H9 (cell line): ENCODE data around the gene SMYD1. TPM values are rescaled to one million over a fixed set of nuclear protein-coding genes. Genes with fewer than 3 reads are reported as not detected.

Experiments used
- DNase-seq: peaks from one replicate; pipeline ENCODE4 v3.0.0-alpha.2; 2017
- H2AFZ ChIP-seq: one replicate; pipeline ENCODE4 v1.6.1; 2013; ENCODE audit warnings: mild to moderate bottlenecking, low read length, control low read depth, moderate library complexity
- H2AK5ac ChIP-seq: 2 replicates; pipeline ENCODE4 v1.6.1; 2013; ENCODE audit warnings: low read length, control low read depth, mixed read lengths; ENCODE audit not compliant: insufficient read length
- H2BK120ac ChIP-seq: one replicate; pipeline ENCODE4 v1.6.1; 2013; ENCODE audit warnings: low read depth, mild to moderate bottlenecking, low read length, control low read depth, inconsistent platforms; ENCODE audit not compliant: poor library complexity, severe bottlenecking
- H2BK12ac ChIP-seq: 2 replicates; pipeline ENCODE4 v1.6.1; 2013; ENCODE audit warnings: low read length, control low read depth, mixed read lengths, low read depth; ENCODE audit not compliant: insufficient read length
- H2BK15ac ChIP-seq: 2 replicates; pipeline ENCODE4 v1.6.1; 2013; ENCODE audit warnings: low read depth, low read length, control low read depth
- H2BK20ac ChIP-seq: one replicate; pipeline ENCODE4 v1.6.1; 2013; ENCODE audit warnings: low read depth, mild to moderate bottlenecking, low read length, control low read depth, inconsistent platforms; ENCODE audit not compliant: poor library complexity, severe bottlenecking
- H2BK5ac ChIP-seq: 2 replicates; pipeline ENCODE4 v1.6.1; 2013; ENCODE audit warnings: low read length, control low read depth, mixed read lengths; ENCODE audit not compliant: insufficient read length
- H3K14ac ChIP-seq: 2 replicates; pipeline ENCODE4 v1.6.1; 2013; ENCODE audit warnings: low read length, control low read depth; ENCODE audit not compliant: insufficient read depth
- H3K18ac ChIP-seq: 2 replicates; pipeline ENCODE4 v1.6.1; 2013; ENCODE audit warnings: low read depth, mild to moderate bottlenecking, mixed read lengths, low read length, control low read depth; ENCODE audit not compliant: insufficient read length
- H3K23ac ChIP-seq: 2 replicates; pipeline ENCODE4 v1.6.1; 2013; ENCODE audit warnings: low read length, control low read depth, mixed read lengths, low read depth; ENCODE audit not compliant: insufficient read length
- H3K23me2 ChIP-seq: 2 replicates; pipeline ENCODE4 v1.6.1; 2013; ENCODE audit warnings: low read depth, mild to moderate bottlenecking, mixed read lengths, low read length, control low read depth; ENCODE audit not compliant: insufficient read length, poor library complexity, severe bottlenecking
- H3K27ac ChIP-seq: 2 replicates; pipeline ENCODE4 v1.5.1; 2013; ENCODE audit warnings: low read length, control low read depth, mixed read lengths, low read depth; ENCODE audit not compliant: insufficient read length
- H3K27me3 ChIP-seq: 2 replicates; pipeline ENCODE4 v1.6.1; 2013; ENCODE audit warnings: low read length, control low read depth, inconsistent platforms; ENCODE audit not compliant: insufficient read depth
- H3K4ac ChIP-seq: 2 replicates; pipeline ENCODE4 v1.6.1; 2013; ENCODE audit warnings: low read depth, mild to moderate bottlenecking, control low read depth, inconsistent platforms, low read length, moderate library complexity
- H3K4me1 ChIP-seq: 2 replicates; pipeline ENCODE4 v1.6.1; 2013; ENCODE audit warnings: low read length, control low read depth, inconsistent platforms; ENCODE audit not compliant: insufficient read depth
- H3K4me2 ChIP-seq: 2 replicates; pipeline ENCODE4 v1.6.1; 2013; ENCODE audit warnings: low read length, control low read depth, mixed read lengths; ENCODE audit not compliant: insufficient read length, insufficient read depth
- H3K56ac ChIP-seq: 2 replicates; pipeline ENCODE4 v1.6.1; 2013; ENCODE audit warnings: low read depth, mild to moderate bottlenecking, mixed read lengths, low read length, control low read depth; ENCODE audit not compliant: insufficient read length
- H3K79me1 ChIP-seq: 2 replicates; pipeline ENCODE4 v1.6.1; 2013; ENCODE audit warnings: low read depth, mild to moderate bottlenecking, moderate library complexity, low read length, control low read depth, inconsistent platforms; ENCODE audit not compliant: insufficient read depth, poor library complexity, severe bottlenecking
- H3K79me2 ChIP-seq: 2 replicates; pipeline ENCODE4 v1.6.1; 2013; ENCODE audit warnings: low read length, control low read depth, inconsistent platforms; ENCODE audit not compliant: insufficient read depth
- H3K9ac ChIP-seq: 2 replicates; pipeline ENCODE4 v1.6.1; 2013; ENCODE audit warnings: low read length, control low read depth, mixed read lengths; ENCODE audit not compliant: insufficient read length; ENCODE audit errors: extremely low read depth
- H3K9me3 ChIP-seq: one replicate; pipeline ENCODE4 v1.6.1; 2013; ENCODE audit warnings: low read depth, low read length, inconsistent platforms; ENCODE audit not compliant: control insufficient read depth
- H3T11ph ChIP-seq: one replicate; pipeline ENCODE4 v1.6.1; 2013; ENCODE audit warnings: mild to moderate bottlenecking, low read length, control low read depth, inconsistent platforms
- H4K20me1 ChIP-seq: one replicate; pipeline ENCODE4 v1.6.1; 2013; ENCODE audit not compliant: control insufficient read depth, insufficient read length, insufficient read depth
- H4K5ac ChIP-seq: 2 replicates; pipeline ENCODE4 v1.6.1; 2013; ENCODE audit warnings: low read depth, mild to moderate bottlenecking, mixed read lengths, low read length, control low read depth; ENCODE audit not compliant: insufficient read length
- H4K8ac ChIP-seq: replicated peaks from 2 replicates; pipeline ENCODE4 v1.6.1; 2013; ENCODE audit warnings: low read length, control low read depth, mixed read lengths, low read depth; ENCODE audit not compliant: insufficient read length
- H4K91ac ChIP-seq: 2 replicates; pipeline ENCODE4 v1.6.1; 2013; ENCODE audit warnings: low read depth, mild to moderate bottlenecking, moderate library complexity, mixed read lengths, low read length, control low read depth; ENCODE audit not compliant: insufficient read length
- H3K27ac Mint-ChIP-seq, 3 experiments: 2 replicates in 2 of 3; 3 replicates in 1 of 3; pipeline ENCODE4 v1.8.0; 2020 to 2021; ENCODE audit warnings: mixed read lengths in 3 of 3, mild to moderate bottlenecking in 1 of 3, moderate library complexity in 1 of 3
- H3K27me3 Mint-ChIP-seq: 2 replicates; pipeline ENCODE4 v1.8.0; 2021; ENCODE audit warnings: low read depth, mild to moderate bottlenecking, moderate library complexity, mixed read lengths
- H3K36me3 Mint-ChIP-seq, 3 experiments: 2 replicates in 2 of 3; 3 replicates in 1 of 3; pipeline ENCODE4 v1.8.0; 2020 to 2021; ENCODE audit warnings: low read depth in 3 of 3, mixed read lengths in 3 of 3; ENCODE audit not compliant: insufficient read depth in 1 of 3
- H3K4me1 Mint-ChIP-seq, 2 experiments: 2 replicates each; pipeline ENCODE4 v1.8.0; 2020; ENCODE audit warnings: mixed read lengths in 2 of 2
- H3K4me3 Mint-ChIP-seq, 2 experiments: 2 replicates in 1 of 2; 3 replicates in 1 of 2; pipeline ENCODE4 v1.8.0; 2020 to 2021; ENCODE audit warnings: mild to moderate bottlenecking in 2 of 2, mixed read lengths in 2 of 2, moderate library complexity in 1 of 2
- H3K9me3 Mint-ChIP-seq, 2 experiments: 2 replicates in 1 of 2; 3 replicates in 1 of 2; pipeline ENCODE4 v1.8.0; 2020; ENCODE audit warnings: mild to moderate bottlenecking in 2 of 2, mixed read lengths in 2 of 2, moderate library complexity in 1 of 2
- CTCF ChIP-seq: fragments of 200-600 bp; sonication (generic); conservative IDR thresholded peaks from 3 replicates; pipeline ENCODE4 v1.8.0; 2021; ENCODE audit warnings: antibody characterized with exemption, mild to moderate bottlenecking
- total RNA-seq: library from RNA; stranded (reverse); gene quantifications from 2 replicates; pipeline ENCODE4 v1.2.1, GENCODE V29; 2021

Gene SMYD1
- total RNA-seq, 1 experiment from 2014 or later = not detected

GRCh38 chr2:88092773-88093172 is 25.1 kb downstream of the SMYD1 start:
- DNase-seq = no peak

More at GRCh38 chr2:88092773-88093172, 25.1 kb downstream of the SMYD1 start:
- no peak overlapping the region for H4K91ac ChIP-seq
- no peak overlapping the region for H3K18ac ChIP-seq
- no peak overlapping the region for H2BK15ac ChIP-seq
- no peak overlapping the region for H3T11ph ChIP-seq
- no peaks in the 10 kb centered on the region for H3K23me2 ChIP-seq
- no peaks in the 10 kb centered on the region for H3K9me3 Mint-ChIP-seq
- H3K27me3 Mint-ChIP-seq = no peaks in the 10 kb centered on the region
- no peak overlapping the region for H3K4ac ChIP-seq
- no peak overlapping the region for H2BK5ac ChIP-seq
- TF ChIP-seq CTCF = no peak
- no peak overlapping the region for H2AFZ ChIP-seq
- no peaks in the 10 kb centered on the region for H3K79me2 ChIP-seq
- H3K4me1 ChIP-seq = no peaks in the 10 kb centered on the region; the same call in 1 of the 2 replicates
- no peak overlapping the region for H4K5ac ChIP-seq
- H2BK120ac ChIP-seq = no peak overlapping the region
- H3K4me1 Mint-ChIP-seq = peaks cover 12 to 24% of the 10 kb centered on the region in 2 experiments
- H3K79me1 ChIP-seq = no peaks in the 10 kb centered on the region
- H4K20me1 ChIP-seq = no peaks in the 10 kb centered on the region
- no peak overlapping the region for H2BK20ac ChIP-seq
- H3K4me3 Mint-ChIP-seq = no peak overlapping the region
- no peaks in the 10 kb centered on the region for H3K9me3 ChIP-seq
- no peak overlapping the region for H3K27ac ChIP-seq
- no peak overlapping the region for H4K8ac ChIP-seq
- H3K56ac ChIP-seq = no peak overlapping the region
- H3K4me2 ChIP-seq = no peak overlapping the region
- H2BK12ac ChIP-seq = no peak overlapping the region
- H3K27ac Mint-ChIP-seq = no peak overlapping the region
- H3K9ac ChIP-seq = no peak overlapping the region
- no peaks in the 10 kb centered on the region for H3K27me3 ChIP-seq
- H3K23ac ChIP-seq = no peak overlapping the region
- H3K36me3 Mint-ChIP-seq = no peaks in the 10 kb centered on the region
- H2AK5ac ChIP-seq = no peak overlapping the region
- no peak overlapping the region for H3K14ac ChIP-seq
